A549 (cell line): Measurements from ENCODE around the gene SHF.

Experiments
- BHLHE40 ChIP-seq: IDR thresholded peaks from 2 replicates; pipeline ENCODE4 v1.6.1; 2012; ENCODE audit warnings: low read depth, low read length, inconsistent platforms
- CBX2 ChIP-seq: fragments of 200-600 bp; sonication (generic); IDR thresholded peaks from 2 replicates; pipeline ENCODE4 v1.6.1; 2016; ENCODE audit warnings: low read depth, mild to moderate bottlenecking, borderline replicate concordance
- CEBPB ChIP-seq, 2 experiments: fragments of >200 bp in 1 of 2; sonication (Bioruptor Twin) in 1 of 2; formaldehyde crosslinking in 1 of 2; IDR thresholded peaks; 2 replicates each; pipeline ENCODE4 v1.6.1; 2012 to 2016
- CTCF ChIP-seq: fragments of >200 bp; sonication (Bioruptor Twin); formaldehyde crosslinking; IDR thresholded peaks from 3 replicates; pipeline ENCODE4 v1.5.1; 2016
- E2F6 ChIP-seq: IDR thresholded peaks from 2 replicates; pipeline ENCODE4 v1.6.1; 2012; ENCODE audit warnings: low read depth, borderline replicate concordance
- HOXA7 ChIP-seq: fragments of 250-450 bp; sonication (Bioruptor Pico); IDR thresholded peaks from 2 replicates; pipeline ENCODE4 v1.5.0; 2020; ENCODE audit warnings: mild to moderate bottlenecking, moderate library complexity
- JUN ChIP-seq, 2 experiments: fragments of >200 bp; sonication (Bioruptor Twin); formaldehyde crosslinking; IDR thresholded peaks; 2 replicates in 1 of 2; 3 replicates in 1 of 2; pipeline ENCODE4 v1.6.1; 2016 to 2017
- MAFK ChIP-seq: fragments of 450-650 bp; IDR thresholded peaks from 2 replicates; pipeline ENCODE4 v1.6.1; 2014; ENCODE audit not compliant: partially characterized antibody
- MAZ ChIP-seq: fragments of 150-350 bp; IDR thresholded peaks from 2 replicates; pipeline ENCODE4 v1.6.1; 2014; ENCODE audit warnings: antibody characterized with exemption, low read depth, low read length, borderline replicate concordance
- POLR2A ChIP-seq: IDR thresholded peaks from 2 replicates; pipeline ENCODE4 v1.6.1; 2012; ENCODE audit warnings: mild to moderate bottlenecking, low read length
- RAD21 ChIP-seq, 2 experiments: fragments of >200 bp in 1 of 2; sonication (Bioruptor Twin) in 1 of 2; formaldehyde crosslinking in 1 of 2; IDR thresholded peaks in 1 of 2; conservative IDR thresholded peaks in 1 of 2; 2 replicates in 1 of 2; 3 replicates in 1 of 2; pipeline ENCODE4 v1.6.1; 2012 to 2018; ENCODE audit warnings: inconsistent platforms in 1 of 2
- SMC3 ChIP-seq: fragments of >200 bp; sonication (Bioruptor Twin); formaldehyde crosslinking; IDR thresholded peaks from 3 replicates; pipeline ENCODE4 v1.6.1; 2018; ENCODE audit warnings: inconsistent platforms
- USF2 ChIP-seq: fragments of 450-650 bp; IDR thresholded peaks from 2 replicates; pipeline ENCODE4 v1.6.1; 2014; ENCODE audit warnings: antibody characterized with exemption
- TF ChIP-seq, protein P1 (sequence below): fragments of 200-600 bp; sonication (generic); IDR thresholded peaks from 2 replicates; pipeline ENCODE4 v1.6.1; 2016; ENCODE audit warnings: antibody characterized with exemption, mild to moderate bottlenecking, moderate library complexity

- TF ChIP-seq CEBPB (IDR thresholded peaks at IDR 0.05), result no peak
- peak; percentile 67 for TF ChIP-seq CTCF
- TF ChIP-seq HOXA7 (CRISPR knock-in tag), result no peak
- TF ChIP-seq, protein P1, sequence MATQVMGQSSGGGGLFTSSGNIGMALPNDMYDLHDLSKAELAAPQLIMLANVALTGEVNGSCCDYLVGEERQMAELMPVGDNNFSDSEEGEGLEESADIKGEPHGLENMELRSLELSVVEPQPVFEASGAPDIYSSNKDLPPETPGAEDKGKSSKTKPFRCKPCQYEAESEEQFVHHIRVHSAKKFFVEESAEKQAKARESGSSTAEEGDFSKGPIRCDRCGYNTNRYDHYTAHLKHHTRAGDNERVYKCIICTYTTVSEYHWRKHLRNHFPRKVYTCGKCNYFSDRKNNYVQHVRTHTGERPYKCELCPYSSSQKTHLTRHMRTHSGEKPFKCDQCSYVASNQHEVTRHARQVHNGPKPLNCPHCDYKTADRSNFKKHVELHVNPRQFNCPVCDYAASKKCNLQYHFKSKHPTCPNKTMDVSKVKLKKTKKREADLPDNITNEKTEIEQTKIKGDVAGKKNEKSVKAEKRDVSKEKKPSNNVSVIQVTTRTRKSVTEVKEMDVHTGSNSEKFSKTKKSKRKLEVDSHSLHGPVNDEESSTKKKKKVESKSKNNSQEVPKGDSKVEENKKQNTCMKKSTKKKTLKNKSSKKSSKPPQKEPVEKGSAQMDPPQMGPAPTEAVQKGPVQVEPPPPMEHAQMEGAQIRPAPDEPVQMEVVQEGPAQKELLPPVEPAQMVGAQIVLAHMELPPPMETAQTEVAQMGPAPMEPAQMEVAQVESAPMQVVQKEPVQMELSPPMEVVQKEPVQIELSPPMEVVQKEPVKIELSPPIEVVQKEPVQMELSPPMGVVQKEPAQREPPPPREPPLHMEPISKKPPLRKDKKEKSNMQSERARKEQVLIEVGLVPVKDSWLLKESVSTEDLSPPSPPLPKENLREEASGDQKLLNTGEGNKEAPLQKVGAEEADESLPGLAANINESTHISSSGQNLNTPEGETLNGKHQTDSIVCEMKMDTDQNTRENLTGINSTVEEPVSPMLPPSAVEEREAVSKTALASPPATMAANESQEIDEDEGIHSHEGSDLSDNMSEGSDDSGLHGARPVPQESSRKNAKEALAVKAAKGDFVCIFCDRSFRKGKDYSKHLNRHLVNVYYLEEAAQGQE, result no peak
- peak; percentile 62 for TF ChIP-seq SMC3
- TF ChIP-seq MAFK, result no peak
- TF ChIP-seq USF2, result no peak
- TF ChIP-seq POLR2A, result no peak
- TF ChIP-seq JUN (IDR thresholded peaks at IDR 0.05), result no peak
- no peak for TF ChIP-seq CBX2
- TF ChIP-seq BHLHE40, result no peak
- TF ChIP-seq RAD21 (conservative IDR thresholded peaks at IDR 0.05 in 1 of 2, IDR thresholded peaks at IDR 0.05 in 1 of 2), result peak; percentile 74 to 84
- TF ChIP-seq MAZ, result no peak
- no peak for TF ChIP-seq E2F6
These were observed 17.4 kb upstream of the SHF start for GRCh38 chr15:45205192-45205591.
